GM20000 (cell line): ENCODE results near the gene ENTR1.

Experiments used
- DNase-seq: peaks from one replicate; pipeline ENCODE4 v3.0.0; 2012; ENCODE audit warnings: low spot score
- TF ChIP-seq, protein P1 (sequence below): IDR thresholded peaks from 2 replicates; pipeline ENCODE4 v1.5.1; 2012; ENCODE audit warnings: mild to moderate bottlenecking, control low read depth; ENCODE audit errors: extremely low read depth, missing control alignments

ENTR1 gene

DNA sequence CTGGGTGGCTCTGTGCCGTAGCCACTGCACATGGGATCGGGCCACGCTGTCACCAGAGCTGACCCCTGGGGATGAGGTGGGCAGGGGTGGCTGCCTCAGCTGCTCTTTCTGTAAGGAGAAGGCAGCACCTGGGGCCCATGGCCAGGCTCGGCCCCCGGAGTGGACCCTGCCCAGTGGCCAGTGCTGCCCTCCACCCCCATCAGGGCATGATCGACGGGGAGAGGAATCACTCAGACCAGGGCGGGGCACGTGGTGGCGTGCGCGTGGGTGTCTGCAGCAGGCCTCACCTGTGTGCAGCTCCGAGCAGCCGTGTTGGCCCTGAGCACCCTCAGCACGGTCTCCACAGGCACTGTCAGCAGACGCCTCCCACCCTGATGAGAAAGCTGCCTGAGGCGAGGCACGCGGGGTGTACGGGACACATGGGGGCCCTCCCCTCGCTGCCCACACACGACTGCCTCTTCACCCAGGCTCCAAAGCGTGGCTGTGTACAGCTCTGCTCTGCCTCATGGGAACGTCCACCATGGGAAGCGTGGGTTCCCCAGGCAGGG is 28.4 kb downstream of the ENTR1 start:
- DNase-seq: no peak

DNA sequence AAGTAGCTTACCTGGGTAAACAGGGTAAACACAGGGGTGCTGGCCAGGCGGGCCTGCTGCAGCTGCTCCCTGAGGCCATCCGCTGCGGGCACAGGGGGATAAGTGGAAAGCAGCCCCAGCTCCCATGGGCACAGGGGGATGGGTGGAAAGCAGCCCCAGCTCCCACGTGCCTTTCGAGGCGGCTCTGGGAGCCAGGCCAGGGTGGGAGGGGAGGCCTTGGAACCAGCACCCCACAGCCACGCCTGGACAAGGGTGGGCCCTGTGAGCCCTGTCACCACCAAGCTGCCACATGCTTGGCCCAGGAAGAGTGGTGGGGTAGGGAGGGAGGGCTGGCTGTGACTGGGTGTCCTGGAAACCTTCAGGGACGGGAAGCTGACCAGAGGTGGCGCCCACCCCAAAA is 29.1 kb downstream of the ENTR1 start:
- no peak for DNase-seq
- TF ChIP-seq, protein P1, sequence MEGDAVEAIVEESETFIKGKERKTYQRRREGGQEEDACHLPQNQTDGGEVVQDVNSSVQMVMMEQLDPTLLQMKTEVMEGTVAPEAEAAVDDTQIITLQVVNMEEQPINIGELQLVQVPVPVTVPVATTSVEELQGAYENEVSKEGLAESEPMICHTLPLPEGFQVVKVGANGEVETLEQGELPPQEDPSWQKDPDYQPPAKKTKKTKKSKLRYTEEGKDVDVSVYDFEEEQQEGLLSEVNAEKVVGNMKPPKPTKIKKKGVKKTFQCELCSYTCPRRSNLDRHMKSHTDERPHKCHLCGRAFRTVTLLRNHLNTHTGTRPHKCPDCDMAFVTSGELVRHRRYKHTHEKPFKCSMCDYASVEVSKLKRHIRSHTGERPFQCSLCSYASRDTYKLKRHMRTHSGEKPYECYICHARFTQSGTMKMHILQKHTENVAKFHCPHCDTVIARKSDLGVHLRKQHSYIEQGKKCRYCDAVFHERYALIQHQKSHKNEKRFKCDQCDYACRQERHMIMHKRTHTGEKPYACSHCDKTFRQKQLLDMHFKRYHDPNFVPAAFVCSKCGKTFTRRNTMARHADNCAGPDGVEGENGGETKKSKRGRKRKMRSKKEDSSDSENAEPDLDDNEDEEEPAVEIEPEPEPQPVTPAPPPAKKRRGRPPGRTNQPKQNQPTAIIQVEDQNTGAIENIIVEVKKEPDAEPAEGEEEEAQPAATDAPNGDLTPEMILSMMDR: no peak

More for the DNA sequence above, 28.4 kb downstream of the ENTR1 start:
- TF ChIP-seq, protein P1: no peak

DNA sequence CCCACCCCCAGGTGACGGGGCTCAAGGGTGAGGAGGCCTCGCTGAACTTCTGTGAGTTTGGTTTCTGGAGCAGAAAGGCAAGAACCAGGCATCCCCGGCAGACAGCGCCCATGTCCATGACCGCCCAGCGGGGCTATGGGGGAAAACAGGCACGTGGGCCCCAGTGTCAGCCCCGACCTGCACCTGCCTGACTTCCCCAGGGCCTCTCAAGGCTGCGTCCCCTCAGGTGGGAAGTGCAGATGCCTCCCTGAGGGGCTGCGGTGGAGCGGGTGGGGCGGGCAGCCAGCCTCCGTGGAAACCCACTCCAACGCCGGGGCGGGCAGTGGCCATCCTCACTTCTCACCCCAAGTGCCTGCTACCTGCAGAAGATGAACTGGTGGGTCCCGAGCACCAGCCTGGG is 30.0 kb downstream of the ENTR1 start:
- no peak for DNase-seq
- TF ChIP-seq, protein P1: no peak

DNA sequence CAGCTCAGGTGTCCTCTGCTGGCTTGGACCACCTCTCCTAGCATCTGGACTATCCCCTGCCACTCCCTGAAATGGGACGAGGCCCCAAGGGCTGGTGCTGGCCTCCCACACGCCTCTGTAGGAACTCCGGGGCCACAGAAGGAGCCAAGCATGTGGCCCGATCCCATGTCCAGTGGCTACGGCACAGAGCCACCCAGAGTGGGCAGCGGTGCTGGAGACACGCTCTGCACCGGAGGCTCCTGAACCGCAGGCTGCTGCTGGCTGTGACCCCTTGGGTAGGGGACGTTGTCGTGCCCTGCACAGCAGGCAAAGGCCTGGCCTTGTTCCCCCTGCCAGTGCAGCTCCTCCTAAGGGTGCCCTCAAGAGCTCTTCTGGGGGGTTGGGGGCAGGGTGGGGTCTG is 30.5 kb downstream of the ENTR1 start:
- TF ChIP-seq, protein P1: no peak
- no peak for DNase-seq

DNA sequence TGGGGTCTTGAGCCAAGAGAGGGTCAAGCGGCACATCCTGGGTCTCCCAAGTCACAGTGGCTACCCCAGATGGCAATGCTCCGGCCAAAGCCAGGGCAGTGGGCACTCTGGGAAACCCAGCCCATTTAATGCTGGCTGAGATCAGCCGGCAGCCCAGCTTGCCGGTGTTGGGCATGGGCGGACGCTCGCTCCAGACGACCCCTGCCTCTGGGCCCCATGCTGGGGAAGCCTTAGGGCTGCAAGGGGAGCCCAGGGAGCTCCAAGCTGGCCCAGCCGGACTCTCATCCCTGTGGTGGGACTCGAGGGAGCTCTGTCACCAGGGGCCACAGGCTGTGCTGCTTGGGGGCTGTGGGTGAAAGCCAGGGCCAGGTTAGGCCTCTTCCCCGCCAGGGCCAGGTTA is 31.0 kb downstream of the ENTR1 start:
- TF ChIP-seq, protein P1: no peak
- no peak for DNase-seq

DNA sequence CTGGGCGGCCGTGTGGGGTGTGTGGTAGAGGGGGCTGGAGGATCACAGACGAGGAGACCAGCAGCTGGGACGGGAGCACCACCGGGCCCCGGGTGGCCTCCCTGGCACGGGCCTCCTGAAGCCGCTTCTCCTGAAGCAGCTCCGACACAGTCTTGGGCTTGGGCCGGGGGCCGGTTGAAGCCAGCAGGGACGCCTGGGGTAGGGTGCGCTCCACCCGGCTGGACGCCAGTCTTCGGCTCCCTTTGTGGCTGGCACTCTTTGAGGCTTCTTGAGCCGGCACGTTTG is 31.5 kb downstream of the ENTR1 start:
- DNase-seq: no peak
- TF ChIP-seq, protein P1: no peak

DNA sequence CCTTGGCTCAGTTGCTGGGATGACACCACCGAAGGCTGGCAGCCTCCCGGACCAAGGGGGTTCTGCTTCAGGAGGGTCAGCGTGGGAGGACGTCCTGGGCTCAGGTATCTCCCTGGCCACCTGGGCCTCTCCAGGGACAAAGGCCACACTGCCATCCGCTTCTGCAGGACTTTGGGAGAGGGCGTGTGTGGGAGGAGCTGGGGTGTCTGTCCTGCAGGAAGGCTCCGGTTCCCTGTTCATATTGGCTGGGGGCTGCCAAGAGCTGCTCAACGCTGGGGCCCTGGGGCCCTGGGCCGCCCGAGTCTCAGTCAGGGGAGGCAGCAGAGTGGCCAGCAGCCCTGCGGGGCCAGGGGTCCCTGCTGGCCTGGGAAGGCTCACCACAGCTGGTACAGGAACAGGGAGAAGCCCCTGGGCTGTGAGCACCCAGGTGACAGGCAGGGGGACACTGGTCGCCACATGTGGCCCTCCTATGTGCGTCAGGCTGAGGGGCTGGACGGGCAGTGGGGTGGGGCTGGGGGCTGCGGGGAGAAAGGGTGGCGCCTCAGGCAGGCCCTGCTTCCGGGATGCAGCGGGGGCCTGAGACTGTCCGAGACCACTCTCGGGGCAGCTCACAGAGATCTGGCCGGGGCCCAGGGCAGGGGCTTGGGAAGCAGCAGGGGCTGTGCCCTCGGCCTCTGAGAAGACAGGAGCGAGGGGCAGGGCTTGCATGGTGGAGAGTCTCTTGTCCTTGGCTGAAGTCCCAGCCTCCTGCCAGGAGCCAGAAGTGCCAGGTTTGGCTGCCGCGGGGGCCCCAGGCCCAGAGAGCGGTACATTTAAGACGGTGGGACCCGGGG is 32.0 kb downstream of the ENTR1 start:
- no peak for DNase-seq

More for the DNA sequence above, 32.0 kb downstream of the ENTR1 start:
- TF ChIP-seq, protein P1: no peak
